Endothelial cell (in vitro differentiated cells): ENCODE results near the gene CNOT8. TPM values are rescaled to one million over a fixed set of nuclear protein-coding genes. Genes with fewer than 3 reads are reported as not detected.
"Not testable (repeated sequence)": the region's sequence is repeated elsewhere in the genome, so short reads cannot be mapped to it uniquely, and the experiment has no call there.

Experiments used
- DNase-seq: peaks from one replicate; pipeline ENCODE4 v3.0.0; 2021; ENCODE audit warnings: low spot score
- H3K27ac Mint-ChIP-seq: one replicate; pipeline ENCODE4 v1.8.0; 2021; ENCODE audit warnings: mixed read lengths, inconsistent platforms; ENCODE audit not compliant: unreplicated experiment
- H3K27me3 Mint-ChIP-seq: one replicate; pipeline ENCODE4 v1.8.0; 2021; ENCODE audit warnings: mild to moderate bottlenecking, moderate library complexity, mixed read lengths, inconsistent platforms; ENCODE audit not compliant: unreplicated experiment
- H3K36me3 Mint-ChIP-seq: one replicate; pipeline ENCODE4 v1.8.0; 2021; ENCODE audit warnings: mild to moderate bottlenecking, low read depth, mixed read lengths, inconsistent platforms; ENCODE audit not compliant: unreplicated experiment
- H3K4me1 Mint-ChIP-seq: one replicate; pipeline ENCODE4 v1.8.0; 2021; ENCODE audit warnings: mild to moderate bottlenecking, mixed read lengths, inconsistent platforms; ENCODE audit not compliant: unreplicated experiment
- H3K4me3 Mint-ChIP-seq: one replicate; pipeline ENCODE4 v1.8.0; 2021; ENCODE audit warnings: mild to moderate bottlenecking, mixed read lengths, inconsistent platforms; ENCODE audit not compliant: unreplicated experiment
- H3K9me3 Mint-ChIP-seq: one replicate; pipeline ENCODE4 v1.8.0; 2021; ENCODE audit warnings: mixed read lengths, inconsistent platforms; ENCODE audit not compliant: unreplicated experiment
- total RNA-seq: library from RNA; stranded (reverse); fragmentation: NEBNext Ultra II Directional; extraction: Animal tissue kit (Norgen Biotek cat#: 25700); gene quantifications from one replicate; pipeline ENCODE4 v1.2.1, GENCODE V29; 2021; ENCODE audit not compliant: unreplicated experiment
- TF ChIP-seq, protein P1 (sequence below): fragments of 200-600 bp; sonication (generic); IDR thresholded peaks from one replicate; pipeline ENCODE4 v1.5.0; 2021; ENCODE audit warnings: antibody characterized with exemption; ENCODE audit not compliant: unreplicated experiment

CNOT8 gene
- total RNA-seq, 1 donor from 2014 or later: 65.6 TPM

DNA sequence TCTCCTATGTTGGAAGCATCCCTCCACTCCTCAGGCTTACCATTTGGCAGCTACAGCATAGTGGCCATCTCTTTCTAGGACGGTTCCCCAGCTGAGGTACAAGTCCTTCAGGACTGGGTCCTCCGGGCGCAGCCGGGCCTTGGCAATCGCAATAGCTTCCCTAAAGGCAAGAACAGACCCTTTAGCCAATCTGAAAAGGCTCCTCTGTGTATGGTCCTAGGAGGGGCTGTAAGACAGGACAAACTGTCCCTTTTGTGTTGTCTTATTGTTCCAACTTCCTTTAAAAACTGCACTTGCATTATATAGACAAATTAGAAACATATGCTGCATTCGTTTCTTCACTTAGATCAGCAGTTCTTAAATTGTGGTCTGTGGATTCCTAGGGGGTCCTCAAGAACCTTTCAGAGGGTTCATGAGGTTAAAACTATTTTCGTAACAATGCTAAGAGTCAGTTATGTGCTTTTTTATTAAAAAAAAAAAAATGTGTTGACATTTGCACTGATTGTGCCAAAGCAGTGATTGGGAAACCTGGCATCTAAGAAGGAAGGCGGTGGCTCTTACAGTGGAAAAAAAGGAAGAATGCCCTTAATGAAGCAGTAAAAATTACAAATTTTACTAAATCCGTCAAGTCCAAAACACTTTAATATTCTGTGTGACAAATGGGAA lies 40.9 kb downstream of the CNOT8 start:
- no peaks in the 10 kb centered on the region for H3K9me3 Mint-ChIP-seq
- peaks cover 13% of the 10 kb centered on the region for H3K4me1 Mint-ChIP-seq
- no peak overlapping the region for H3K4me3 Mint-ChIP-seq
- TF ChIP-seq, protein P1, sequence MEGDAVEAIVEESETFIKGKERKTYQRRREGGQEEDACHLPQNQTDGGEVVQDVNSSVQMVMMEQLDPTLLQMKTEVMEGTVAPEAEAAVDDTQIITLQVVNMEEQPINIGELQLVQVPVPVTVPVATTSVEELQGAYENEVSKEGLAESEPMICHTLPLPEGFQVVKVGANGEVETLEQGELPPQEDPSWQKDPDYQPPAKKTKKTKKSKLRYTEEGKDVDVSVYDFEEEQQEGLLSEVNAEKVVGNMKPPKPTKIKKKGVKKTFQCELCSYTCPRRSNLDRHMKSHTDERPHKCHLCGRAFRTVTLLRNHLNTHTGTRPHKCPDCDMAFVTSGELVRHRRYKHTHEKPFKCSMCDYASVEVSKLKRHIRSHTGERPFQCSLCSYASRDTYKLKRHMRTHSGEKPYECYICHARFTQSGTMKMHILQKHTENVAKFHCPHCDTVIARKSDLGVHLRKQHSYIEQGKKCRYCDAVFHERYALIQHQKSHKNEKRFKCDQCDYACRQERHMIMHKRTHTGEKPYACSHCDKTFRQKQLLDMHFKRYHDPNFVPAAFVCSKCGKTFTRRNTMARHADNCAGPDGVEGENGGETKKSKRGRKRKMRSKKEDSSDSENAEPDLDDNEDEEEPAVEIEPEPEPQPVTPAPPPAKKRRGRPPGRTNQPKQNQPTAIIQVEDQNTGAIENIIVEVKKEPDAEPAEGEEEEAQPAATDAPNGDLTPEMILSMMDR: no peak
- no peak for DNase-seq
- no peak overlapping the region for H3K27ac Mint-ChIP-seq
- peaks cover 26% of the 10 kb centered on the region for H3K36me3 Mint-ChIP-seq
- no peaks in the 10 kb centered on the region for H3K27me3 Mint-ChIP-seq

- Mint-ChIP-seq H3K4me1 (peaks cover 13% of the 10 kb centered on the region), H3K27ac (peak overlapping the region; percentile 95), H3K36me3 (peaks cover 32% of the 10 kb centered on the region), H3K4me3 (no peak overlapping the region), H3K9me3 (no peaks in the 10 kb centered on the region), H3K27me3 (no peaks in the 10 kb centered on the region)
- TF ChIP-seq, protein P1: no peak
- no peak for DNase-seq
Observed at GRCh38 chr5:154900066-154900465, 41.6 kb downstream of the CNOT8 start.

DNA sequence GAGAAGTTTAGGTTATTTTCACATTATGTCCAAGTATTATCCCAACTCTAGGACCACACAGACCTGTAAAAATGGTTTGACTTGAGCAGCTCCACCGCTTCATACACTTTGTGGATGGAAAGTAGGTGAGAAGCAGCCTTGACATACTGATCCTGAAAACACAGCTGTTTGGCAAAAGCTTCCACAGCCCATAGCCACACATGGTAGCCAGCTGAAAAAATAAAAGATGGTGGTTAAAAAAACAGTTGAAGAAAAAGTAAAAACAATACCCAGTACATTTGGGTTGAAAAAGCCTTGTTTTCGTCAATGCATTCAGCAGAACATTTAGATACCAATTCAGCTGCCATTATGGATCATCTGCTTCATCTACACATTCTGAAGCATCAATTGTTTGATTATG lies 42.8 kb downstream of the CNOT8 start:
- no peaks in the 10 kb centered on the region for H3K27me3 Mint-ChIP-seq
- H3K4me3 Mint-ChIP-seq: no peak overlapping the region

GRCh38 chr5:154901913-154902312 lies 43.5 kb downstream of the CNOT8 start:
- no peaks in the 10 kb centered on the region for H3K27me3 Mint-ChIP-seq
- peaks cover 13% of the 10 kb centered on the region for H3K4me1 Mint-ChIP-seq
- no peak overlapping the region for H3K4me3 Mint-ChIP-seq
- H3K36me3 Mint-ChIP-seq: peaks cover 23% of the 10 kb centered on the region
- DNase-seq: no peak
- H3K27ac Mint-ChIP-seq: no peak overlapping the region
- no peaks in the 10 kb centered on the region for H3K9me3 Mint-ChIP-seq
- TF ChIP-seq, protein P1: no peak

More for the DNA sequence above, 42.8 kb downstream of the CNOT8 start:
- no peak for DNase-seq
- Mint-ChIP-seq H3K4me1 (peaks cover 13% of the 10 kb centered on the region), H3K27ac (no peak overlapping the region), H3K36me3 (peaks cover 25% of the 10 kb centered on the region), H3K9me3 (no peaks in the 10 kb centered on the region)
- TF ChIP-seq, protein P1: no peak

GRCh38 chr5:154905601-154906000 lies 47.2 kb downstream of the CNOT8 start:
- H3K27ac Mint-ChIP-seq, H3K9me3 Mint-ChIP-seq, DNase-seq, H3K27me3 Mint-ChIP-seq, H3K4me1 Mint-ChIP-seq, H3K4me3 Mint-ChIP-seq: not testable (repeated sequence)
- peaks cover 17% of the 10 kb centered on the region for H3K36me3 Mint-ChIP-seq
